HG03575 (cell line): ENCODE measurements around the gene TMEM25.
"Not testable (repeated sequence)": the region's sequence is repeated elsewhere in the genome, so short reads cannot be mapped to it uniquely, and the experiment has no call there.

Experiments used
- ATAC-seq: cut with Tn5 transposase; IDR thresholded peaks from one replicate; pipeline ENCODE4 v1.9.1; 2021; ENCODE audit not compliant: unreplicated experiment, insufficient number of reproducible peaks, low FRiP score; ENCODE audit errors: extremely low read depth

The TMEM25 gene

DNA sequence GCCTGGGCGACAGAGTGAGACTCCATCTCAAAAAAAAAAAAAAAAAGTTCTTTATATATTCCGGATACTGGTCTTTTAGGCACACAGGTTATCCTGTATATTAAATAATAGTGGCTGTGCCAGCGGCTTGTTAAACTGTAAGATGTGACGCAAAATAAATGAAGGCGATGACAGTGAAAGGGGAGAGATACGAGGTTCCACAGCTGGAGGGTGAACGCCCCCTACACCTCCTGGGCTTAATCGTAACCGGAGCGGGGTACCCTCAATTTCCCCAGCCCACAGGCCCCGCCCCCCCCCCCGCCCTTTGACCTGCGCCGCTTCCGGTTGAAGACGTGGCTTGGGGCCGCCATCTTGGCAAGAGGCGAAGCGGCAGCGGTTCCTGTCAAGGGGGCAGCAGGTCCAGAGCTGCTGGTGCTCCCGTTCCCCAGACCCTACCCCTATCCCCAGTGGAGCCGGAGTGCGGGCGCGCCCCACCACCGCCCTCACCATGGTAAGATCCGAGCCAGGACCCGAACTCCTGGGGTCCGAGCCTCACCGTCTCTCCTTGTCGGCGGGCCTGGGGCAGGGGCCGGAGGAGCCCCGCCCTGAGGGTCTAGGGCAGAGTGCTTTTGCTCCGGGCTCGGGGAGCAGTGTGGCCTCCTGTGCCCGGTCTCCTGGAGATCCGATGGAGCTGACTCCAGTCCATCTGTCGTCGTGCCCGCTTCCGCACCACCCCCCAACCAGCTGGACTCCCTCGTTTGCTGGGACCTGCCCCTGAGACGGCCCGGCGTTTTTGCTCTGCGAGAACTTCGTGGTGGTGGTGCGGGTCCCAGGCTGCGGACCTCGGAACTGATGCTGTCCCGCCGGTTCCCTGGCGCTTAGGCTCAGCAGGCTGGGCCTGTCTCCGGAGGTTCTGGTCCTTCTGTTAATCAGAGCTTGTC is 41.3 kb downstream of the TMEM25 start, which contains the start of gene ARCN1:
TSS of gene ARCN1 (plus strand) at position 349 of the 920 bp plus-strand sequence. CDS start at position 488, 139 bp downstream.
- no peak for ATAC-seq

DNA sequence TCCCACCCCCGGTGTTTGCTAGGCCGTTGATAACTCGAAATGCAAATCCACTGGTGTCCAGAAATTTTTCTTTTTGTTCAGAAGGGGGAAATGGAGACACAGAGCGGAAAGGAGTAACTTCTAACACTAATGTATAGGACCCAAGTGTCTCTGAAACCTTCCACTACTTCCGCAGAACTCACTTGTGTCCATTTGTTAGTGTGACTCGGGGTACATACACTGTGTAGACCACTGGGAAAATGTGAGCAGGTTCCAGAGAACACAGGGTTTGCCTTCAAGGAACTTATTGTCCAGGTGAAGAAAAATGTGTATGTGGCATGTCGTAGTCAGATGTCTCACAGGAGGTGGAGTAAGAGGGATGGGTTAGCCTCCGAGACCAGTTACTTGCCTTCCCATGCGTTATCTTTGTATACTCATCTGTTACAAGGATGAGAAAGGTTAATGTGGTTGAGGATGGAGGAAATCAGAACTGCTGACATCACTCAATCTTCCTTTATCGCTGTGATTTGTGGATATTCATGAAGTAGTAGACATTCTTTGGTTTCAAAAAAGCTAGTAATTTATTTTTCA is 42.1 kb downstream of the TMEM25 start:
- no peak for ATAC-seq

DNA sequence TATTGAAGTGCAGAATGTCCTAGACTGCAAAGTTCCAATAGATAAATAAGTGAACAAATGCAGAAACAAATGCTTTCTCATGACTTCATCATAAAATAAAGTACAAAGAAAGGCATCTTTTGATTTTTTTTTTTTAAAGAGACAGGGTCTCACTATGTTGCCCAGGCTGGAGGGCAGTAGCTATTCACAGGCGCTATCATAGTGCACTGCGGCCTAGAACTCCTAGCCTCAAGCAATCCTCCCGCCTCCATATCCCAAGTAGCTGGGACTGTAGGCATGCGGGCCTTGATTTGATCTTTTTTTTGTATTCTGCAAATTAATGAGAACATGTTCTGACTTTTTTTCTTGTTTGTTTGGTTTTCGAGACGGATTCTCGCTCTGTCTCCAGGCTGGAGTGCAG is 43.6 kb downstream of the TMEM25 start:
- ATAC-seq = no peak

DNA sequence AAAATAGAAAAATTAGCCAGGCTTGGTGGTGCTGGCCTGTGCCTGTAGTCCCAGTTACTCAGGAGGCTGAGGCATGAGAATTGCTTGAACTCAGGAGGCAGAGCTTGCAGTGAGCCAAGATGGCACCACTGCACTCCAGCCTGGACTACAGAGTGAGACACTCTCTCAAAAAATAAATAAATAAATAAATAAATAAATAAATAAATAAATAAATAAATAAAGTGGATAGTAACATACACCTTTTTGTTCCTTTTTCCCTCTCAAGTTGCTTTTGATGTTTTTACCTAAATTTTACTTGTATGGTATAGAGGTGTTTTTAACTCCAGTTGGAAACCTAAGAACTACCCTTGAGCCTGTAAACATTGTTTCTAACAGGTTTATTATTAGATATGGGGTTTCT is 47.0 kb downstream of the TMEM25 start:
- not testable (repeated sequence) for ATAC-seq

DNA sequence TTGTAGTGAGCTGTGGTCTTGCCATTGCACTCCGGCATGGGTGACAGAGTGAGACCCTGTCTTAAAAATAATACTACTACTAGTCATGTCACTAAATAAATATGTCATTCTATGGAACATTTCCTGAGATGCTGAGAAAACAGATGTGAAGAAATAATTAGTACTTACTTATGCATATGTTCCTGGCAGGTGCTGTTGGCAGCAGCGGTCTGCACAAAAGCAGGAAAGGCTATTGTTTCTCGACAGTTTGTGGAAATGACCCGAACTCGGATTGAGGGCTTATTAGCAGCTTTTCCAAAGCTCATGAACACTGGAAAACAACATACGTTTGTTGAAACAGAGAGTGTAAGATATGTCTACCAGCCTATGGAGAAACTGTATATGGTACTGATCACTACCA is 50.1 kb downstream of the TMEM25 start:
- no peak for ATAC-seq
